ENCODE results near the gene LILRA6. TPM values are rescaled to one million over a fixed set of nuclear protein-coding genes. Genes with fewer than 3 reads are reported as not detected.

LILRA6 gene
- total and polyA plus RNA-seq, 2 of the 13 experiments (the other 11 are each of a cell fraction or from before 2014, with no cell fraction given), result not detected

- TF ChIP-seq ZKSCAN8 (CRISPR knock-in tag; IDR thresholded peaks at IDR 0.05; ENCODE audit: borderline replicate concordance) (peak; percentile 12; the same call in 1 of the 2 replicates), ZNF468 (CRISPR knock-in tag; IDR thresholded peaks at IDR 0.05) (no peak), MTF2 (CRISPR knock-in tag; IDR thresholded peaks at IDR 0.05; ENCODE audit: borderline replicate concordance) (no peak), RCOR2 (CRISPR knock-in tag; IDR thresholded peaks at IDR 0.05) (no peak), ZSCAN30 (CRISPR knock-in tag; IDR thresholded peaks at IDR 0.05) (no peak), MIER3 (CRISPR knock-in tag; IDR thresholded peaks at IDR 0.05; ENCODE audit: borderline replicate concordance) (no peak), ASH2L (IDR thresholded peaks at IDR 0.05; ENCODE audit: insufficient read length, low read depth, low read length) (peak; percentile 48), ZBTB21 (CRISPR knock-in tag; IDR thresholded peaks at IDR 0.05) (no peak), ZNF543 (CRISPR knock-in tag; IDR thresholded peaks at IDR 0.05) (peak; percentile 82; the same call in 1 of the 2 replicates), ZFP36L2 (CRISPR knock-in tag; IDR thresholded peaks at IDR 0.05) (no peak), RFXAP (CRISPR knock-in tag; IDR thresholded peaks at IDR 0.05; ENCODE audit: borderline replicate concordance) (peak; percentile 66; the same call in 1 of the 2 replicates), ZNF558 (CRISPR knock-in tag; IDR thresholded peaks at IDR 0.05; ENCODE audit: borderline replicate concordance) (no peak), SP1 (IDR thresholded peaks at IDR 0.05) (no peak), SP1 (CRISPR knock-in tag; IDR thresholded peaks at IDR 0.05) (peak; percentile 51), UBTF (CRISPR knock-in tag; IDR thresholded peaks at IDR 0.05) (peak; percentile 82), ZNF329 (CRISPR knock-in tag; IDR thresholded peaks at IDR 0.05; ENCODE audit: low read depth) (0 out of 2 replicates have a peak, but pooled peaks have one; percentile 54), ZNF841 (CRISPR knock-in tag; IDR thresholded peaks at IDR 0.05; ENCODE audit: borderline replicate concordance) (no peak), MAF1 (CRISPR knock-in tag; IDR thresholded peaks at IDR 0.05; ENCODE audit: borderline replicate concordance) (0 out of 2 replicates have a peak, but pooled peaks have one; percentile 36), ZNF24 (IDR thresholded peaks at IDR 0.05) (0 out of 2 replicates have a peak, but pooled peaks have one; percentile 23), KAT8 (CRISPR knock-in tag; IDR thresholded peaks at IDR 0.05) (0 out of 2 replicates have a peak, but pooled peaks have one; percentile 33), PAX8 (CRISPR knock-in tag; IDR thresholded peaks at IDR 0.05; ENCODE audit: borderline replicate concordance) (peak; percentile 93; the same call in 1 of the 2 replicates), FOXM1 (CRISPR knock-in tag; IDR thresholded peaks at IDR 0.05) (no peak), SALL2 (CRISPR knock-in tag; IDR thresholded peaks at IDR 0.05) (peak; percentile 88), ZNF12 (CRISPR knock-in tag; IDR thresholded peaks at IDR 0.05) (no peak), EHMT2 (IDR thresholded peaks at IDR 0.05; ENCODE audit: borderline replicate concordance, low read depth, low read length) (no peak), SRSF1 (optimal IDR thresholded peaks at IDR 0.05; ENCODE audit: low read depth, low read length) (no peak), MTA1 (CRISPR knock-in tag; IDR thresholded peaks at IDR 0.05; ENCODE audit: borderline replicate concordance) (peak; percentile 53; the same call in 1 of the 2 replicates), GATAD1 (CRISPR knock-in tag; IDR thresholded peaks at IDR 0.05) (no peak; the same call in 1 of the 2 replicates)
- TF ChIP-seq, protein P1, sequence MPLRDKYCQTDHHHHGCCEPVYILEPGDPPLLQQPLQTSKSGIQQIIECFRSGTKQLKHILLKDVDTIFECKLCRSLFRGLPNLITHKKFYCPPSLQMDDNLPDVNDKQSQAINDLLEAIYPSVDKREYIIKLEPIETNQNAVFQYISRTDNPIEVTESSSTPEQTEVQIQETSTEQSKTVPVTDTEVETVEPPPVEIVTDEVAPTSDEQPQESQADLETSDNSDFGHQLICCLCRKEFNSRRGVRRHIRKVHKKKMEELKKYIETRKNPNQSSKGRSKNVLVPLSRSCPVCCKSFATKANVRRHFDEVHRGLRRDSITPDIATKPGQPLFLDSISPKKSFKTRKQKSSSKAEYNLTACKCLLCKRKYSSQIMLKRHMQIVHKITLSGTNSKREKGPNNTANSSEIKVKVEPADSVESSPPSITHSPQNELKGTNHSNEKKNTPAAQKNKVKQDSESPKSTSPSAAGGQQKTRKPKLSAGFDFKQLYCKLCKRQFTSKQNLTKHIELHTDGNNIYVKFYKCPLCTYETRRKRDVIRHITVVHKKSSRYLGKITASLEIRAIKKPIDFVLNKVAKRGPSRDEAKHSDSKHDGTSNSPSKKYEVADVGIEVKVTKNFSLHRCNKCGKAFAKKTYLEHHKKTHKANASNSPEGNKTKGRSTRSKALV (CRISPR knock-in tag; IDR thresholded peaks at IDR 0.05), result 0 out of 2 replicates have a peak, but pooled peaks have one; percentile 20
These were observed 53.4 kb downstream of the LILRA6 start, which contains the start of gene MBOAT7 (continued) for GRCh38 chr19:54189145-54189734.

Measured in HepG2 (cell line).